Adrenal gland (tissue), 12 donors: ENCODE results near the gene KIAA0753. TPM values are rescaled to one million over a fixed set of nuclear protein-coding genes. Genes with fewer than 3 reads are reported as not detected.
"Not testable (repeated sequence)": the region's sequence is repeated elsewhere in the genome, so short reads cannot be mapped to it uniquely, and the experiment has no call there.

Experiments used
- DNase-seq, 7 donors: peaks; one replicate each; pipeline ENCODE4 v3.0.0-alpha.2; 2019 to 2020
- H3K27ac ChIP-seq, 5 donors: fragments of 200-600 bp; sonication (generic) in 4 of 5; 1 replicate in 3 of 5; 2 replicates in 2 of 5; pipeline versions ENCODE4 v1.5.1 to v1.8.0; 2016 to 2020; ENCODE audit warnings: mild to moderate bottlenecking in 1 of 5
- H3K27me3 ChIP-seq: fragments of 200-600 bp; 2 replicates; pipeline ENCODE4 v1.8.0; 2021
- H3K36me3 ChIP-seq, 2 donors: fragments of 200-600 bp; replicated peaks in 1 of 2; 1 replicate in 1 of 2; 2 replicates in 1 of 2; pipeline versions ENCODE4 v1.5.1 to v1.8.0; 2018 to 2022
- H3K4me1 ChIP-seq, 2 donors: fragments of 200-600 bp; replicated peaks in 1 of 2; 1 replicate in 1 of 2; 2 replicates in 1 of 2; pipeline versions ENCODE4 v1.5.1 to v1.8.0; 2018 to 2021
- H3K4me3 ChIP-seq, 4 donors: fragments of 200-600 bp; sonication (generic) in 3 of 4; one replicate each; pipeline ENCODE4 v1.5.1; 2016 to 2018
- H3K9me3 ChIP-seq, 3 donors: fragments of 200-600 bp; sonication (generic) in 1 of 3; replicated peaks in 1 of 3; 1 replicate in 2 of 3; 2 replicates in 1 of 3; pipeline versions ENCODE4 v1.5.1 to v1.8.0; 2016 to 2021
- CTCF ChIP-seq, 6 experiments: fragments of 450-650 bp in 4 of 6; fragments of 200-600 bp in 2 of 6; sonication (generic) in 1 of 6; IDR thresholded peaks; 1 replicate in 5 of 6; 2 replicates in 1 of 6; pipeline versions ENCODE4 v1.5.1 to v1.8.0; 2016 to 2021; ENCODE audit warnings: antibody characterized with exemption in 6 of 6, mild to moderate bottlenecking in 2 of 6, moderate library complexity in 1 of 6
- POLR2A ChIP-seq, 2 donors: fragments of 450-650 bp; IDR thresholded peaks; one replicate each; pipeline ENCODE4 v1.6.1; 2017; ENCODE audit warnings: antibody characterized with exemption in 2 of 2, mild to moderate bottlenecking in 2 of 2, moderate library complexity in 1 of 2
- WGBS, 4 donors: extraction: QIAGEN DNeasy Blood & Tissue Kit in 2 of 4; methylation state at CpG; one replicate each; pipeline versions ENCODE4 v1.1.5 to v1.1.7; 2013 to 2017; 5-methylcytosine and 5-hydroxymethylcytosine counted together
- intact Hi-C, 2 donors: fragments of 100-400 bp; cut with DNase I; formaldehyde crosslinking; loops; one replicate each; pipeline versions ENCODE4 v1.14.1 to v1.15.0; 2022 to 2023
- polyA plus RNA-seq, 3 donors: library from polyadenylated mRNA; stranded (reverse); fragments of 200-250 nt in 2 of 3; fragments of 350-450 nt in 1 of 3; fragmentation: Illumina TruSeq in 1 of 3; extraction: RNeasy Lipid Tissue Mini Kit (QIAGEN cat#74804) in 1 of 3; gene quantifications; one replicate each; pipeline ENCODE4 v1.2.3, GENCODE V29; 2013 to 2014
- total RNA-seq, 9 donors: library from RNA; depleted of rRNA in 4 of 9; stranded (reverse); fragments of >200 nt in 4 of 9; fragments of 120-200 nt in 1 of 9; fragmentation: NEBNext Ultra II Directional in 1 of 9; extraction: Animal tissue kit (Norgen Biotek cat#: 25700) in 1 of 9; gene quantifications; one replicate each; pipeline versions ENCODE4 v1.1.0 to v1.2.4, GENCODE V29; 2013 to 2023
- donor health status: healthy with polysubstance abuse.
- donor health status: Bipolar disorder and iron deficiency.
- donor health status: DM: yes; HTN: yes; CAD: no.
- donor health status: DM: no; HTN: no; CAD: no.
- donor health status: DM: no; HTN: no; CAD: no.
- donor health status: DM: yes; HTN: yes; CAD: no.

KIAA0753 gene
- total and polyA plus RNA-seq, 12 donors, result 5.1 to 21.8 (median 13.1) TPM

- Histone ChIP-seq H3K4me1 (peaks cover 0 to 11% of the 10 kb centered on the region in 2 donors), H3K36me3 (peaks cover 0 to 8% of the 10 kb centered on the region in 2 donors), H3K27ac (peak overlapping the region in 1 of 5 donors; percentile 40), H3K4me3 (no peak overlapping the region), H3K27me3 (no peaks in the 10 kb centered on the region), H3K9me3 (no peaks in the 10 kb centered on the region)
- intact Hi-C loops, result no loop called here
- WGBS, 4 donors, result 73 to 79% (median 77%) methylated on average over 5 of the region's 5 CpGs
- TF ChIP-seq CTCF (IDR thresholded peaks at IDR 0.05) (no peak), POLR2A (IDR thresholded peaks at IDR 0.05) (no peak)
- DNase-seq, result no peak
These were observed 64.9 kb downstream of the KIAA0753 start for GRCh38 chr17:6575596-6575988.

- H3K27me3 ChIP-seq, result no peaks in the 10 kb centered on the region
- H3K36me3 ChIP-seq, result peaks cover 0 to 8% of the 10 kb centered on the region in 2 donors
- peak overlapping the region in 2 of 5 donors; percentile 11 to 40 for H3K27ac ChIP-seq
- intact Hi-C loops, result no loop called here
- WGBS, 4 donors, result 42 to 54% (median 47%) methylated on average over 19 to 23 of the region's 23 CpGs
- TF ChIP-seq POLR2A (IDR thresholded peaks at IDR 0.05) (no peak), CTCF (IDR thresholded peaks at IDR 0.05) (peak in 1 of 6 experiments; percentile 17)
- DNase-seq, result peak in 6 of 7 donors; percentile 25 to 67 (median 55)
- no peak overlapping the region for H3K4me3 ChIP-seq
- H3K9me3 ChIP-seq, result no peaks in the 10 kb centered on the region
- H3K4me1 ChIP-seq, result peaks cover 0 to 11% of the 10 kb centered on the region in 2 donors
These were observed 65.6 kb downstream of the KIAA0753 start for GRCh38 chr17:6574687-6575595.

- WGBS, 4 donors, result 92 to 97% (median 96%) methylated on average over 13 of the region's 13 CpGs
- no peak overlapping the region for H3K27ac ChIP-seq
- intact Hi-C loops, result no loop called here
- H3K9me3 ChIP-seq, result no peaks in the 10 kb centered on the region
- DNase-seq, result no peak
- peaks cover 0 to 11% of the 10 kb centered on the region in 2 donors for H3K4me1 ChIP-seq
- no peak overlapping the region for H3K4me3 ChIP-seq
- no peaks in the 10 kb centered on the region for H3K27me3 ChIP-seq
- peaks cover 0 to 3% of the 10 kb centered on the region in 2 donors for H3K36me3 ChIP-seq
- no peak for TF ChIP-seq POLR2A (IDR thresholded peaks at IDR 0.05)
- no peak for TF ChIP-seq CTCF (IDR thresholded peaks at IDR 0.05)
These were observed 66.4 kb downstream of the KIAA0753 start for GRCh38 chr17:6573982-6574686.

- peaks cover 0 to 11% of the 10 kb centered on the region in 2 donors for H3K4me1 ChIP-seq
- H3K27ac ChIP-seq, H3K27me3 ChIP-seq, intact Hi-C loops, DNase-seq, H3K9me3 ChIP-seq, H3K36me3 ChIP-seq, H3K4me3 ChIP-seq: not testable (repeated sequence)
- WGBS, 4 donors, result 95 to 97% (median 97%) methylated on average over 5 to 6 of the region's 6 CpGs
These were observed 67.0 kb downstream of the KIAA0753 start for GRCh38 chr17:6573495-6573894.
